Neural progenitor cell (in vitro differentiated cells): ENCODE results near the gene FOXO4. TPM values are rescaled to one million over a fixed set of nuclear protein-coding genes. Genes with fewer than 3 reads are reported as not detected.

Experiments used
- DNase-seq: peaks from one replicate; pipeline ENCODE4 v3.0.0-alpha.2; 2016; ENCODE audit warnings: low spot score
- H2AFZ ChIP-seq: fragments of 200-600 bp; sonication (generic); replicated peaks from 2 replicates; pipeline ENCODE4 v1.6.1; 2016; ENCODE audit warnings: antibody characterized with exemption
- H3F3A ChIP-seq: fragments of 200-600 bp; sonication (generic); 2 replicates; pipeline ENCODE4 v1.6.1; 2016; ENCODE audit warnings: antibody characterized with exemption, low read depth
- H3K27ac ChIP-seq: fragments of 200-600 bp; sonication (generic); 2 replicates; pipeline ENCODE4 v1.5.1; 2016; ENCODE audit warnings: mild to moderate bottlenecking
- H3K27me3 ChIP-seq: fragments of 200-600 bp; sonication (generic); 2 replicates; pipeline ENCODE4 v1.6.1; 2016; ENCODE audit warnings: mild to moderate bottlenecking, moderate library complexity
- H3K36me3 ChIP-seq: fragments of 200-600 bp; sonication (generic); 2 replicates; pipeline ENCODE4 v1.5.1; 2016
- H3K4me1 ChIP-seq: fragments of 200-600 bp; sonication (generic); 2 replicates; pipeline ENCODE4 v1.6.1; 2016; ENCODE audit warnings: mixed run types
- H3K4me2 ChIP-seq: fragments of 200-600 bp; sonication (generic); 2 replicates; pipeline ENCODE4 v1.6.1; 2016
- H3K4me3 ChIP-seq: fragments of 200-600 bp; sonication (generic); 2 replicates; pipeline ENCODE4 v1.5.1; 2016
- H3K79me2 ChIP-seq: fragments of 200-600 bp; sonication (generic); 2 replicates; pipeline ENCODE4 v1.6.1; 2016; ENCODE audit warnings: low read depth
- H3K9ac ChIP-seq: fragments of 200-600 bp; sonication (generic); 2 replicates; pipeline ENCODE4 v1.6.1; 2016
- H3K9me3 ChIP-seq: fragments of 200-600 bp; sonication (generic); 2 replicates; pipeline ENCODE4 v1.5.1; 2016; ENCODE audit warnings: low read depth
- H4K20me1 ChIP-seq: fragments of 200-600 bp; sonication (generic); 2 replicates; pipeline ENCODE4 v1.6.1; 2016; ENCODE audit warnings: low read depth
- H3K27ac Mint-ChIP-seq: 3 replicates; pipeline ENCODE4 v1.8.0; 2021; ENCODE audit warnings: mixed read lengths
- H3K27me3 Mint-ChIP-seq: 2 replicates; pipeline ENCODE4 v1.8.0; 2022; ENCODE audit warnings: low read depth, mild to moderate bottlenecking, inconsistent platforms, moderate library complexity, mixed read lengths; ENCODE audit not compliant: insufficient read depth
- H3K36me3 Mint-ChIP-seq: 3 replicates; pipeline ENCODE4 v1.8.0; 2021; ENCODE audit warnings: mixed read lengths
- H3K4me1 Mint-ChIP-seq: 3 replicates; pipeline ENCODE4 v1.8.0; 2021; ENCODE audit warnings: mixed read lengths
- H3K4me3 Mint-ChIP-seq: 3 replicates; pipeline ENCODE4 v1.8.0; 2021; ENCODE audit warnings: mild to moderate bottlenecking, moderate library complexity, mixed read lengths
- H3K9me3 Mint-ChIP-seq: 3 replicates; pipeline ENCODE4 v1.8.0; 2020; ENCODE audit warnings: mixed read lengths
- CTCF ChIP-seq: fragments of 200-600 bp; sonication (generic); IDR thresholded peaks from 2 replicates; pipeline ENCODE4 v1.5.1; 2017; ENCODE audit warnings: antibody characterized with exemption, mild to moderate bottlenecking
- EZH2 ChIP-seq: fragments of 200-600 bp; sonication (generic); IDR thresholded peaks from 2 replicates; pipeline ENCODE4 v1.6.1; 2017; ENCODE audit warnings: antibody characterized with exemption, mild to moderate bottlenecking, moderate library complexity
- EZH2phosphoT487 ChIP-seq: fragments of 200-600 bp; sonication (generic); IDR thresholded peaks from 2 replicates; pipeline ENCODE4 v1.6.1; 2017; ENCODE audit warnings: antibody characterized with exemption
- total RNA-seq: library from RNA; depleted of rRNA; stranded (reverse); fragments of >200 nt; gene quantifications from 2 replicates; pipeline ENCODE4 v1.2.3, GENCODE V29; 2015; ENCODE audit warnings: low replicate concordance

FOXO4 gene
- total RNA-seq, 1 donor from 2014 or later = 2.5 TPM

GRCh38 chrX:71143508-71143907 is 47.9 kb downstream of the FOXO4 start:
- TF ChIP-seq EZH2 = no peak
- no peak for TF ChIP-seq EZH2phosphoT487
- TF ChIP-seq CTCF = no peak
- Histone ChIP-seq H3K36me3 (no peaks in the 10 kb centered on the region), H3K4me1 (no peaks in the 10 kb centered on the region), H3K27ac (no peak overlapping the region), H3K4me3 (no peak overlapping the region), H3K79me2 (peaks cover 4% of the 10 kb centered on the region), H3K9me3 (no peaks in the 10 kb centered on the region), H2AFZ (no peak overlapping the region), H4K20me1 (no peaks in the 10 kb centered on the region), H3K9ac (no peak overlapping the region), H3K4me2 (no peak overlapping the region), H3F3A (peaks cover 8% of the 10 kb centered on the region), H3K27me3 (no peaks in the 10 kb centered on the region)
- Mint-ChIP-seq H3K36me3 (peaks cover 10% of the 10 kb centered on the region), H3K27ac (no peak overlapping the region), H3K9me3 (peaks cover 8% of the 10 kb centered on the region), H3K4me3 (peak overlapping the region; percentile 92), H3K27me3 (peaks cover 14% of the 10 kb centered on the region), H3K4me1 (peaks cover 20% of the 10 kb centered on the region)
- DNase-seq = no peak

GRCh38 chrX:71144651-71145050 is 49.0 kb downstream of the FOXO4 start, which contains the start of gene NLGN3:
Gene NLGN3 (plus strand): TSS chrX:71144841. CDS start chrX:71147750, 2,909 bp downstream.
- H3K36me3 ChIP-seq = no peaks in the 10 kb centered on the region
- peaks cover 5% of the 10 kb centered on the region for H3K36me3 Mint-ChIP-seq
- peaks cover 8% of the 10 kb centered on the region for H3F3A ChIP-seq
- no peak within 1 kb of the TSS for H3K27ac ChIP-seq
- peaks cover 22% of the 10 kb centered on the region for H3K4me1 Mint-ChIP-seq
- peak within 1 kb of the TSS; percentile 66 for H3K27ac Mint-ChIP-seq
- TF ChIP-seq EZH2 = no peak
- TF ChIP-seq CTCF = no peak
- no peak for TF ChIP-seq EZH2phosphoT487
- H3K4me1 ChIP-seq = no peaks in the 10 kb centered on the region
- no peak within 1 kb of the TSS for H3K9ac ChIP-seq
- H3K4me3 ChIP-seq = peak within 1 kb of the TSS; percentile 68
- no peak within 1 kb of the TSS for H2AFZ ChIP-seq
- peak within 1 kb of the TSS; percentile 92 for H3K4me3 Mint-ChIP-seq
- H3K27me3 ChIP-seq = no peaks in the 10 kb centered on the region
- H3K27me3 Mint-ChIP-seq = peaks cover 12% of the 10 kb centered on the region
- H3K9me3 ChIP-seq = no peaks in the 10 kb centered on the region
- no peaks in the 10 kb centered on the region for H4K20me1 ChIP-seq
- peaks cover 8% of the 10 kb centered on the region for H3K9me3 Mint-ChIP-seq
- DNase-seq = peak; percentile 63
- H3K4me2 ChIP-seq = peak within 1 kb of the TSS; percentile 80
- peaks cover 4% of the 10 kb centered on the region for H3K79me2 ChIP-seq

GRCh38 chrX:71147496-71148277 is 52.0 kb downstream of the FOXO4 start:
- peak overlapping the region; percentile 92 for H3K4me3 Mint-ChIP-seq
- H3K27ac ChIP-seq = no peak overlapping the region
- H2AFZ ChIP-seq = no peak overlapping the region
- H3K9ac ChIP-seq = no peak overlapping the region
- H3K27me3 ChIP-seq = no peaks in the 10 kb centered on the region
- H3K4me2 ChIP-seq = peak overlapping the region; percentile 74
- H3K27me3 Mint-ChIP-seq = peaks cover 16% of the 10 kb centered on the region
- H4K20me1 ChIP-seq = no peaks in the 10 kb centered on the region
- no peaks in the 10 kb centered on the region for H3K36me3 ChIP-seq
- no peak for TF ChIP-seq EZH2phosphoT487
- no peak for TF ChIP-seq CTCF
- no peak for TF ChIP-seq EZH2
- no peak overlapping the region for H3K4me3 ChIP-seq
- peaks cover 22% of the 10 kb centered on the region for H3K4me1 Mint-ChIP-seq
- peaks cover 4% of the 10 kb centered on the region for H3K36me3 Mint-ChIP-seq
- peaks cover 10% of the 10 kb centered on the region for H3K9me3 Mint-ChIP-seq
- no peaks in the 10 kb centered on the region for H3K9me3 ChIP-seq
- peaks cover 4% of the 10 kb centered on the region for H3K79me2 ChIP-seq
- H3K4me1 ChIP-seq = no peaks in the 10 kb centered on the region
- H3F3A ChIP-seq = peaks cover 8% of the 10 kb centered on the region
- H3K27ac Mint-ChIP-seq = peak overlapping the region; percentile 89
- no peak for DNase-seq
